Renal pelvis (tissue), 12 donors: ENCODE measurements around the gene ST7. TPM values are rescaled to one million over a fixed set of nuclear protein-coding genes. Genes with fewer than 3 reads are reported as not detected.
"Not testable (repeated sequence)": the region's sequence is repeated elsewhere in the genome, so short reads cannot be mapped to it uniquely, and the experiment has no call there.

Experiments used
- DNase-seq: peaks from one replicate; pipeline ENCODE4 v3.0.0-alpha.2; 2013
- long read RNA-seq, 16 experiments: transcript quantifications; one replicate each; lab custom pipeline, GENCODE V29; 2026
- polyA plus RNA-seq, 3 donors: library from polyadenylated mRNA; unstranded; fragments of 120-200 nt; gene quantifications; one replicate each; pipeline ENCODE4 v1.2.1, GENCODE V29; 2013; ENCODE audit not compliant: insufficient read length in 3 of 3

ST7 gene
- 10 to 100 TPM; 26.3 to 29.9 (median 29.3) TPM for polyA plus RNA-seq
- long read RNA-seq, donor 1, partial matches to known transcripts: 0 of 2 reads
- long read RNA-seq, donor 1, other reads (novel, unspliced or antisense): 0 of 2 reads
- long read RNA-seq, donor 2, partial matches to known transcripts: 0 of 2 reads
- long read RNA-seq, donor 2, other reads (novel, unspliced or antisense): 0 of 2 reads
- long read RNA-seq, donor 3, partial matches to known transcripts: 0 of 3 reads
- long read RNA-seq, donor 3, other reads (novel, unspliced or antisense): 0 of 3 reads
- long read RNA-seq, donor 4, partial matches to known transcripts: 0 of 2 reads
- long read RNA-seq, donor 4, other reads (novel, unspliced or antisense): 0 of 2 reads
- long read RNA-seq, donor 5, partial matches to known transcripts: 0 of 3 reads
- long read RNA-seq, donor 5, other reads (novel, unspliced or antisense): 0 of 3 reads
- long read RNA-seq, donor 6, partial matches to known transcripts: 0 of 1 reads
- long read RNA-seq, donor 6, other reads (novel, unspliced or antisense): 0 of 1 reads
- long read RNA-seq, donor 7, partial matches to known transcripts: 0 of 2 reads
- long read RNA-seq, donor 7, other reads (novel, unspliced or antisense): 0 of 2 reads
- long read RNA-seq, donor 8: 0 reads
- long read RNA-seq, donor 9, partial matches to known transcripts: 0 of 4 reads
- long read RNA-seq, donor 9, other reads (novel, unspliced or antisense): 0 of 4 reads
- long read RNA-seq, donor 10, partial matches to known transcripts: 0 of 4 reads
- long read RNA-seq, donor 10, other reads (novel, unspliced or antisense): 0 of 4 reads
- long read RNA-seq, donor 11: 0 reads
- long read RNA-seq, donor 12, partial matches to known transcripts: 5 of 11 reads
- long read RNA-seq, donor 12, other reads (novel, unspliced or antisense): 0 of 11 reads
- long read RNA-seq, donor 13: 0 reads
- long read RNA-seq, donor 14, partial matches to known transcripts: 0 of 2 reads
- long read RNA-seq, donor 14, other reads (novel, unspliced or antisense): 0 of 2 reads
- long read RNA-seq, donor 15, partial matches to known transcripts: 0 of 5 reads
- long read RNA-seq, donor 15, other reads (novel, unspliced or antisense): 0 of 5 reads
- long read RNA-seq, donor 16, transcript ST7-208 (15 exons, 2,110 nt): major isoform, 5 of 9 reads
- long read RNA-seq, donor 16, partial matches to known transcripts: 0 of 9 reads
- long read RNA-seq, donor 16, other reads (novel, unspliced or antisense): 0 of 9 reads

- peak; percentile 62 for DNase-seq
Observed at GRCh38 chr7:116953372-116953905, at the start of gene ST7. TSS of gene ST7 (plus strand) at chr7:116953501. CDS start at chr7:116953541, 40 bp downstream.

GRCh38 chr7:116906391-116906790 is 46.9 kb upstream of the ST7 start:
- DNase-seq: no peak

GRCh38 chr7:116910383-116910782 is 42.9 kb upstream of the ST7 start:
- DNase-seq: no peak

GRCh38 chr7:116911801-116912200 is 41.5 kb upstream of the ST7 start:
- DNase-seq: no peak

- no peak for DNase-seq
Observed at GRCh38 chr7:116912269-116912909, 40.9 kb upstream of the ST7 start.

GRCh38 chr7:116918704-116919103 is 34.6 kb upstream of the ST7 start:
- DNase-seq: no peak

- DNase-seq: no peak
Observed at GRCh38 chr7:116920359-116920758, 32.9 kb upstream of the ST7 start.

GRCh38 chr7:116922545-116922944 is 30.8 kb upstream of the ST7 start:
- DNase-seq: no peak

GRCh38 chr7:116924741-116925140 is 28.6 kb upstream of the ST7 start:
- no peak for DNase-seq

- no peak for DNase-seq
Observed at GRCh38 chr7:116929021-116929420, 24.3 kb upstream of the ST7 start.

- peak; percentile 76 for DNase-seq
Observed at GRCh38 chr7:116929914-116930913, 23.1 kb upstream of the ST7 start.

GRCh38 chr7:116932566-116932965 is 20.7 kb upstream of the ST7 start:
- DNase-seq: no peak

GRCh38 chr7:116933465-116933864 is 19.8 kb upstream of the ST7 start:
- DNase-seq: no peak

- DNase-seq: no peak
Observed at GRCh38 chr7:116934580-116934979, 18.7 kb upstream of the ST7 start.

- DNase-seq: not testable (repeated sequence)
Observed at GRCh38 chr7:116936844-116937243, 16.5 kb upstream of the ST7 start.

GRCh38 chr7:116938678-116939077 is 14.6 kb upstream of the ST7 start:
- no peak for DNase-seq

GRCh38 chr7:116940689-116941370 is 12.5 kb upstream of the ST7 start:
- DNase-seq: no peak

- no peak for DNase-seq
Observed at GRCh38 chr7:116942504-116942903, 10.8 kb upstream of the ST7 start.

- DNase-seq: no peak
Observed at GRCh38 chr7:116948934-116949333, 4.4 kb upstream of the ST7 start.
